IPS-18a (cell line): ENCODE results near the gene TXNDC11.

ENCODE experiments used
- H3K27ac ChIP-seq: one replicate; pipeline ENCODE4 v1.5.1; 2013; ENCODE audit warnings: low read length
- H3K27me3 ChIP-seq: one replicate; pipeline ENCODE4 v1.6.1; 2013; ENCODE audit warnings: mild to moderate bottlenecking, low read length; ENCODE audit not compliant: control insufficient read depth, insufficient read depth
- H3K36me3 ChIP-seq: one replicate; pipeline ENCODE4 v1.6.1; 2013; ENCODE audit warnings: low read depth, low read length; ENCODE audit not compliant: control insufficient read depth
- H3K4me1 ChIP-seq: one replicate; pipeline ENCODE4 v1.6.1; 2013; ENCODE audit warnings: low read depth, low read length; ENCODE audit not compliant: control insufficient read depth
- H3K4me3 ChIP-seq: one replicate; pipeline ENCODE4 v1.5.1; 2013; ENCODE audit warnings: low read length
- H3K9ac ChIP-seq: one replicate; pipeline ENCODE4 v1.6.1; 2013; ENCODE audit warnings: mild to moderate bottlenecking, low read length, moderate library complexity
- H3K9me3 ChIP-seq: one replicate; pipeline ENCODE4 v1.6.1; 2013; ENCODE audit warnings: low read depth, low read length; ENCODE audit not compliant: control insufficient read depth

TXNDC11 gene

DNA sequence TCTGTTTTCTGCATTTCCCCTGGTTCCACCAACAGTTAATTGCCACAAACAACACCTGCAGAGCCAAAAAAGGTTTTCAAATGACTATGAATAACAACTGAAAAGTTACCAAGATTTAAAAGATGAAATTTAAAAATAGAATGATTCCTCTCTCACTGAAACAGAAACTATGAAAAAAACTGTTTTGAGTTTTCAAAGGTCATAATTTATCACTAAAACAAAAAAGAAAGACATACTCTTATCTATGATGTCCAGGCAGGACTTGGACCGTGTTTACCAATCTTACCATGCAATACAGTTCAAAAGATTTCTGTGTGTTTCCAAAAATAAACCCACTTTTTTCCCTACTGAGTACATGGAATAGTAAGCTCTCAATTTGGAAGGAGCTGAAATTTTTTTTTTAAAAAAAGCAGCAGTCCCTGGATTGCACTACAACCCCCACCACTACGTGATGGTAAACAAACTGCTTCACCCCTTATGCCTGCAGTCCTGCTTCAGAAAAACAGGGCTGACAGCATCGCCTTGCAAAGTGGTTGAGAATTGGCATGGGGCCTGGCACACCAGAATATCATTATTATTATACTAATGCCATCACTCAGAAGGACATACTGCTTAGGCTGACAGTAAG lies 8.5 kb downstream of the TXNDC11 start:
- Histone ChIP-seq H3K4me1 (no peaks in the 10 kb centered on the region), H3K4me3 (no peak overlapping the region), H3K27me3 (no peaks in the 10 kb centered on the region), H3K27ac (no peak overlapping the region), H3K9ac (no peak overlapping the region), H3K36me3 (peaks cover 35% of the 10 kb centered on the region), H3K9me3 (no peaks in the 10 kb centered on the region)

DNA sequence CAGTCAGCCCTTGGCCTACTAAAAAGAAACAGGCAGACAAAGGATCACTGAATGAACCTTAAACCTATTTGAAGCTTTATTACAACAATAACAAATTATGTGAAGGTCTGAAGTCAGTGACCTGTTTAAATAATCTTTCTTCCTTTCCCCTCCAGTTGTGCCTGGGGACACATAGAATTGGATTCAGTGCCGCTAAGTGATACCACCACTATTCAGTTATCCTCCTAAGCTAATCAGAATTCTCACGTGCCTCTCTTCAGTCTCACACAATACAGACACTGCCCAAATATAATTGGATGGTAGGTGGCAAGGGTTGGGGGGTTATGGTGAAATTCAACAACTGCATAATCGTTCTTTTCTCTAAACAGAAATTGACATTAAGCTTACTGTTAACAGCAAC lies 11.4 kb downstream of the TXNDC11 start:
- Histone ChIP-seq H3K36me3 (peaks cover 39% of the 10 kb centered on the region), H3K9ac (no peak overlapping the region), H3K9me3 (no peaks in the 10 kb centered on the region), H3K4me1 (no peaks in the 10 kb centered on the region), H3K27me3 (no peaks in the 10 kb centered on the region), H3K27ac (no peak overlapping the region), H3K4me3 (no peak overlapping the region)

DNA sequence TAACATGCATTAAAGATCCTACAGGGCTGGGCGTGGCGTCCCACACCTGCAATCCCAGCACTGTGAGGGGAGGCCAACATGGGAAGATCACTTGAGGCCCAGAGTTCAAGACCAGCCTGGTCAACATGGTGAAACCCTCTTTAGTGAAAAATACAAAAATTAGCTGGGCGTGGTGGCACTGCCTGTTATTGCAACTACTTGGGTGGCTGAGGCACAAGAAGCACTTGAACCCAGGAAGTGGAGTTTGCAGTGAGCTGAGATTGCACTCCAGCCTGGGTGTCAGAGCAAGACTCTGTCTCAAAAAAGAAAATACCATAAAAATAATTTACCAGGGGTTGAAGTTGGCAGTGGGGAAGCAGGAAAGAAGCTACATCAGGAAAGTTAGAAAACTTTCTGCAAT lies 12.9 kb downstream of the TXNDC11 start:
- Histone ChIP-seq H3K9ac (no peak overlapping the region), H3K27me3 (no peaks in the 10 kb centered on the region), H3K4me1 (no peaks in the 10 kb centered on the region), H3K36me3 (peaks cover 36% of the 10 kb centered on the region), H3K9me3 (no peaks in the 10 kb centered on the region), H3K4me3 (no peak overlapping the region), H3K27ac (no peak overlapping the region)

DNA sequence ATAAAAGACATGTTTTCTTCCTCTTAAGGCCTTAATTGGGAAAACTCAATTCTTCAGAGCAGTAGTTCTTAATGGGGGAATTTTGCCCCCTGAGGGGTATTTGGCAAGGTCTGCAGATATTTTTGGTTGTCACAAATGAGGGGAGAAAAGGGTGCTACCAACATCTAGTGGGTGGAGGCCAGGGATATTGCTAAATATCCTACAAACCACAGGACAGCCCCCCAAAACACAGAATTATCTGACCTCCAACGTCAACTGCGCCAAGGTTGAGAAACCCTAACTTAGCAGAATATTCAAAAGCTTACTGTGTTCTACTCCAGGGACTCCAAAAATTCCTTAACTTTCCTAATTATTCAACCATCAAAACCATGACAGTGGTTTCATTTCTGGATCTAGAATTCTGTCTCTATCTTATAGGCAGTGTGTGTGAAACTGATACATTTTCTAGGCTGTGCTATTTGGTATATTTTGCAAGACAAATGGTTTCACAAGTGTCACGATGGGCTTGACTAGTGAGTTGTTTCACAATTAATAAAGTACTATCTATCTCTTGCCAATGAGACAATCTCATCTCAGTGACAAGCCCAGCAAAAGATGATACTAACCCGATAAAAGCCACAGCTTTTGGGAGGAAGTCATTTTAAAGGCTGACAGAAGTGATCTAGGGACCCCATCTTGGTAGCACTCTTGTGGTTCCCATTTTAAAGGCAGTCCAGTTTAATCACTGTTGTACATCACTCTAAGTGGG lies 14.7 kb downstream of the TXNDC11 start:
- Histone ChIP-seq H3K27me3 (no peaks in the 10 kb centered on the region), H3K4me3 (no peak overlapping the region), H3K36me3 (peaks cover 33% of the 10 kb centered on the region), H3K27ac (no peak overlapping the region), H3K4me1 (no peaks in the 10 kb centered on the region), H3K9ac (no peak overlapping the region), H3K9me3 (no peaks in the 10 kb centered on the region)

DNA sequence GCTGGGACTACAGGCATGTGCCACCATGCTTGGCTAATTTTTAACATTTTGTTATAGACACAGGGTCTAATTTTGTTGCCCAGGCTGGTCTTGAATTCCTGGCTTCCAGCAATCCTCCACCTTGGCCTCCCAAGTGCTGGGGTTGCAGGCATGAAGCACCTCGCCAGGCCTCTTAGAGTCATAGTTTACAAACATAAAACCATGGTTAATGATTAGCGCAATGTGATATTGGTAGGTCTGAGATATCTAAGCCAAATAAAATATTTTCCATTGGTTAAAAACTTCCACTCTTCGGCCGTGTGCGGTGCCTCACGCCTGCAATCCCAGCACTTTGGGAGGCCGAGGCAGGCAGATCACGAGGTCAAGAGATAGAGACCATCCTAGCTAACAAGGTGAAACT lies 16.6 kb downstream of the TXNDC11 start:
- no peaks in the 10 kb centered on the region for H3K9me3 ChIP-seq
- no peaks in the 10 kb centered on the region for H3K27me3 ChIP-seq
- H3K27ac ChIP-seq = no peak overlapping the region
- no peaks in the 10 kb centered on the region for H3K4me1 ChIP-seq
- no peak overlapping the region for H3K9ac ChIP-seq
- H3K4me3 ChIP-seq = no peak overlapping the region
- peaks cover 23% of the 10 kb centered on the region for H3K36me3 ChIP-seq

DNA sequence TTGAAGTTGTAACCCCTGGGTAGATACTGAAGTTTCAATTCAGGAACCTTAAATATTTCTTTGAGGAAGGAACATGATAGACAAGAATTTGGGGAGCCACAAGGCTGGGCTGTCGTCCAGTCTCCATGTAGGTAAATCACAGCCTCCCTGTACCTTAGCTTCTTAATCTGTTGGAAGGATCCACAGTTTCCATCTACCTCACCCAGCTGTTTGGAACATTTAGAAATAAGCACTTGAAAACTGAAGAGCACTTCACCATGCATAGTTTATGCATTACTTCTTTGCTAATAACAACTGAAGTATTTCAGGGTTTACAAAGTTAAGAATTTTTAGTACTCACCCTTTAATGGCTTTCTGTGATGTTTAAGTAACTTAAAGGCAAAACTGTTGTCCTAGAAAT lies 17.2 kb downstream of the TXNDC11 start:
- no peak overlapping the region for H3K9ac ChIP-seq
- H3K4me3 ChIP-seq = no peak overlapping the region
- H3K27me3 ChIP-seq = no peaks in the 10 kb centered on the region
- H3K27ac ChIP-seq = no peak overlapping the region
- no peaks in the 10 kb centered on the region for H3K9me3 ChIP-seq
- no peaks in the 10 kb centered on the region for H3K4me1 ChIP-seq
- H3K36me3 ChIP-seq = peaks cover 23% of the 10 kb centered on the region

DNA sequence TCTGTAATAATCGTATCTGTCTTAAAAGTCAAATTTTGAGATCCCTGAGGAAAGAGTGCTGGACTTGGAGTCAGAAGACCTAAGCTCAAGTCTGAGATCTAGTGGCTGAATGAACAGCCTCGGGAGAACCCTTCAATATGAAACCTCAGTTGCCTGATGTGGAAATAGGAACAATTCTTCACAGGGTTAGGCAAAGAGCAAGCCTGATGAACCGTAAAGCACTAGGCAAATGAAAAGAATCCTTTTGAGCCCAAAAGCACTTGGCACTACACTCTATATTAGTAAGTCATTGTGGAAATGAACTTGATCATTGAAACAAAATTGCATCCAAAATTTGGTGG lies 20.2 kb downstream of the TXNDC11 start:
- Histone ChIP-seq H3K4me3 (no peak overlapping the region), H3K27me3 (no peaks in the 10 kb centered on the region), H3K4me1 (no peaks in the 10 kb centered on the region), H3K27ac (no peak overlapping the region), H3K9me3 (no peaks in the 10 kb centered on the region), H3K36me3 (peaks cover 15% of the 10 kb centered on the region), H3K9ac (no peak overlapping the region)

DNA sequence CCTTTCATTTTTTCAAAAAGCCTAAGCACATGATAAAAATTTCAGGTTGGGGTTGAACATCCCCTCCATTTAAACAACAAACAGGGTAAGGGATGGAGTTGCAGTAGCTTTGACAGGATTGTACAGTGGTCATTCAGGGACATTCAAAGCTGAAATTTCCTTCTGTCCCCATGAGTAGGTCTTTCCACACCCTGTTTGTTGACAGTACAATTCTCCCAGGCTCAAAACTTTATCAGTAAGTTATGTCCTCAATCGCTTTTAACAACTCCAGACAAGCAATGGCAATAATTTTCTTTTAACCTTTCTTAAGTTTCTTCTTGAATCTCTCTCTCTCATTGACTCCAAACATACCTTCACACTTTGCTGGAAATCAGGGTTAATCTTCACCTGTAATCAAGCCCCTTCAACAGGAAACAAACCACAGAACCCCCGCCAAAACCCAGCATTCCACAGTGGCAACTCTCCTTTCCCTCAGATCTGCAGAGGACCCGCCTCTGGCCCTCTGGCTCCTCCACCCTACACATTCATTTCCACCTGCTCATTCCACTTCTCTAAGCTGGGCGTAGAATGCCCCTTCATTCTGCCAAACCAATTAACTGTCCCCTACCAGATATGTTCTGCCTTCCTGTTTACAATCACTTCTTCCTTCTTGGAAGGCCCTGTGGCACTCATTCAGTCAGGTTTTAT lies 20.7 kb downstream of the TXNDC11 start:
- Histone ChIP-seq H3K9me3 (no peaks in the 10 kb centered on the region), H3K36me3 (peaks cover 15% of the 10 kb centered on the region), H3K4me3 (no peak overlapping the region), H3K27ac (no peak overlapping the region), H3K9ac (no peak overlapping the region), H3K27me3 (no peaks in the 10 kb centered on the region), H3K4me1 (no peaks in the 10 kb centered on the region)

DNA sequence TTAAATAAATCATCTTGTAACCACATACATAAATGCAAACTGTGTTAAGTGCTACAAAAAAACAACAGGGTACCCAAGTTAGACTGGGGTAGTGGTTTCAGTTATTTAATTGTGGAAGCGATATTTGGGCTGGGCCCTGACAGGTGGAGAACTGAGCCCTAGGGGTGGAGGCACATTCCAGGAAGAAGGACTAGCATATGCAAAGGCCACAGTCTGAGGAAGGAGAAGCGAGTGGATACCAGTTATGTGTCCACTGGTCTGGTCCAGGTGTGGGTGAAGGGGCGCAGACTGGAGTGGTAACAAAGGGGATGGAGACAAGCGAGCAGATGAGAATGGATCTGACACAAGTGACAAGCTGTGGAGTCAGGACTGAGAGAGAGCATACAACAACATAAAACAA lies 22.9 kb downstream of the TXNDC11 start:
- no peaks in the 10 kb centered on the region for H3K4me1 ChIP-seq
- no peaks in the 10 kb centered on the region for H3K27me3 ChIP-seq
- H3K9me3 ChIP-seq = no peaks in the 10 kb centered on the region
- H3K4me3 ChIP-seq = no peak overlapping the region
- H3K27ac ChIP-seq = no peak overlapping the region
- no peak overlapping the region for H3K9ac ChIP-seq
- H3K36me3 ChIP-seq = peaks cover 6% of the 10 kb centered on the region

DNA sequence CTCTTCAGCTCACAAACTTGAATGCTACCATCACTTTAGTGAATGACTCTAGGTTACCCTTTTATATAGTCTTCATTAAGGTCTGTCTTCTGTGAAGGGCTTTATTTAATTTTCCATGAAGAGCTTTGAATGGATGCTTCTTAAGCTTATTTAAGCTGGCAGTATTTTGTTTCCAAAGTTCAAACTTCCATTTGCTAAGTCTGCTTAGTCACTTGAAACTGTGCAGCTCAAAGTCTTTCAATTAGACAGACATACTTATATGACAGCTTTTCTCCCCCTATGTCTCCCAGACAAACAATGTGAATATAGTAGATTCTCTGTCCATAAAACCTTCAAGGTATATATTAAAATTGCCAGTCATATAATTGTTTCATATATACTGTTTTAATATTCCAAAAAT lies 23.5 kb downstream of the TXNDC11 start:
- H3K27ac ChIP-seq = no peak overlapping the region
- no peaks in the 10 kb centered on the region for H3K9me3 ChIP-seq

DNA sequence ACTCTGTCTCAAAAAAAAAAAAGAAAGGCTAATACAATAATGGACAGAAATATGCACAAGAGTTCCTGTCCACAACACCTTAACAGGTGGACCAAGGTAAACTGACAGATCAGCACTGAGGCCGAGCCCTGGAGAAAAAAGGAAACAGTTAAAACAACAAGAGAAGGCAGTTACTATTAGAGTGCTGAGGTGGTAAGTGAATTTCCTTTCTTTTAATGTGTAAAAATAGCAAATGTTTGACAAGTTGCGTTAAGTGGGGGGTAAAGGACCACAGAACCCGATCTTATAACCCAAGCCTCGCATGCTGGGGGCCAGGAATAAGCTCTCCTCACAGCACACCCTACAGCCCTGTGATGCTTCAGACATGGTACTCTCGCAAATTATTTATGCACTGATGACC lies 24.8 kb downstream of the TXNDC11 start:
- H3K9me3 ChIP-seq = no peaks in the 10 kb centered on the region
- H3K4me3 ChIP-seq = no peak overlapping the region
- peaks cover 6% of the 10 kb centered on the region for H3K36me3 ChIP-seq
- no peak overlapping the region for H3K9ac ChIP-seq
- H3K4me1 ChIP-seq = no peaks in the 10 kb centered on the region
- no peaks in the 10 kb centered on the region for H3K27me3 ChIP-seq
- H3K27ac ChIP-seq = no peak overlapping the region

More for the DNA sequence above, 23.5 kb downstream of the TXNDC11 start:
- Histone ChIP-seq H3K9ac (no peak overlapping the region), H3K4me3 (no peak overlapping the region), H3K27me3 (no peaks in the 10 kb centered on the region), H3K36me3 (peaks cover 6% of the 10 kb centered on the region), H3K4me1 (no peaks in the 10 kb centered on the region)

DNA sequence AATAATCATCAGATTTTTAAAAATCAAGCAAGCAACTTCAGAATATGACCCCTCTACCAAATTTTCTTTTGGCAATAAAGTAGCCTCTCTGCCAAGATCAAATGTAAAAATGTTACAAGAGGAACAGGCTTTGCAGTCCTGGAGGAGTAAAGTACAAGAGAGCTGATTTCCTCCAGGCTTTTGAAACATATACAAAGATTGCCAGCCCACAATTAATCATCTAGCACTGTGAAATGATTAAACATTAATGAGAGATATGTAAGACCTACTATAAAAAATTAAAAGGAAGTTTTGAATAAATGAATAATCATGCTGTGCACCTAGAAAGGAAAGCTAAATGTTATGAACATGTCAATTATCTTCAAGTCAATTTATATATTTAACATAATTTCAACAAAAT lies 26.3 kb downstream of the TXNDC11 start:
- no peaks in the 10 kb centered on the region for H3K27me3 ChIP-seq
- no peak overlapping the region for H3K27ac ChIP-seq
- H3K36me3 ChIP-seq = peaks cover 6% of the 10 kb centered on the region
- H3K9ac ChIP-seq = no peak overlapping the region
- no peaks in the 10 kb centered on the region for H3K9me3 ChIP-seq
- H3K4me1 ChIP-seq = no peaks in the 10 kb centered on the region
- H3K4me3 ChIP-seq = no peak overlapping the region
